AML-193 (cell line): Measurements from ENCODE around the gene AACS.
"Not testable (repeated sequence)": the region's sequence is repeated elsewhere in the genome, so short reads cannot be mapped to it uniquely, and the experiment has no call there.

Experiments used
- DNase-seq, 2 experiments: peaks; one replicate each; lab custom pipeline; 2025; lab: John Stamatoyannopoulos, UW

The AACS gene

GRCh38 chr12:125124320-125124966 is 59.2 kb downstream of the AACS start:
- DNase-seq = no peak

DNA sequence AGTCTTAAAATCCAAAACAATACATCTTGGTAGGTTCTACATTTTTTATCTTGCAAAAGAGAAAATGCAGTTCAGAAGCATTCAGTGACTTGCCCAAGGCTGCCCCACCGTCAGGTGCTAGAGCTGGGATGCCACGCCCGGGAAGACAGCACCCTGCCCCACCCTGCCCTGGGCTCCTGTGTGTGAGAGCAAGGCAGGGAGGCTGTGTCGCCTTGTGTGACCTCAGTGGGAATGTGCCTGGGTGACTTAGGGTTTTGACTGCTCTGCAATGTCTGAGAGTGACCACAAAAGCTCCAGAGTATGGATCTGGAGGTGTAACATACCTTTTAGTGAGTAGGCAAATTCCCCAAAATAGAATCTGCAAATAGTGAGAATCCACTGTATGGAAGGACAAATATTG is 60.0 kb downstream of the AACS start:
- DNase-seq = no peak

GRCh38 chr12:125128439-125129178 is 63.4 kb downstream of the AACS start:
- DNase-seq = no peak

DNA sequence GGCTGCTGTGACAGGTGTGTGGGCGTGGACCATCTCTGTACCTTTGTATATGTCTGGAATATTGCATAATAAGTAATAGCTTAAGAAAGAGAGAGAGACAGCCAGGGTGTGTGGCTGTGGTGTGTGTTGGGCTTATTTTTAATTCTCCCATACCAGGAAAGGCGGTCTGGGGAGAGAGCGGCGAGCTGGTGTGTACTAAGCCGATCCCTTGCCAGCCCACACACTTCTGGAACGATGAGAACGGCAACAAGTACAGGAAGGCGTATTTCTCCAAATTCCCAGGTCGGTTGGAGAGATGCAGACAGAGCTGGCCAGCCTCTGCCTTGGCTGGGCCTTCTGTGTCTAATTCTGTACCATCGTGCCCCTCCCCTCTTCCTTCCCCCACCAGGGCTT is 63.9 kb downstream of the AACS start:
- DNase-seq = no peak

- no peak for DNase-seq
Measured at GRCh38 chr12:125129591-125130255, 64.5 kb downstream of the AACS start.

- no peak for DNase-seq
Measured at GRCh38 chr12:125131958-125132357, 66.7 kb downstream of the AACS start.

DNA sequence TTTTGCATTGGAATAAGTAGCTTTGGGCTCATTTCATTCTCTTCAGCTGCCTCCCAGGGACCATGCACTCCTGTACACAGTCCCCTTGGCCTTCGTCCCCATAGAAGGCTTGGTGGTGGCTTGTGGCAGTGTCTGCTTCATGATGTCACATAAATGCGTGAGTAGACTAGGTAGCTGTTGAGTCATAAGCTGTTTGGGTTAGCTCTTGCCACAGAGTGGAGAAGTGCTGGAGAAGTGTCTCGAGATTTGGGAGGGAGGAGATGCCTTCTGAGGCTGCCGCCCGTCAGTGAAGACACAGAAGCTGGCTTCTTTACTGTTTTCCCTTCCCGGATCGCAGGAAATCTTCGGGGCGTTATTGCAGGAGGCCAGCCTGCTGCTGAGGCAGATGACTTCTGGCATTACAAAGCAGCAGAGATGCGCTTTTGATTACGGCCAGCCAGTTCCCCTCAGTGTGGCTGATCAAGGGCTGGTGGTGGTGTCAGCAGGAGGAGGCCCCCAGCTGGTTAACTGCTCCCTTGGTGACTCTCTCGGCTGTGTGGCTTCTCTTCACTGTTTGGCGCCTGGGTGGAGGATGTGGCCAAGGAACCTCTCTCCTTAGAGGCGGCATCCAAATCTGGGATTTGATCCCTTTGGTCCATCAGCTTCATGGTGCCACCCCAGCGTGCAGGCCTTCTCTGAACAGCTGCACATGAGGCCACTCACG is 67.6 kb downstream of the AACS start:
- DNase-seq = no peak

DNA sequence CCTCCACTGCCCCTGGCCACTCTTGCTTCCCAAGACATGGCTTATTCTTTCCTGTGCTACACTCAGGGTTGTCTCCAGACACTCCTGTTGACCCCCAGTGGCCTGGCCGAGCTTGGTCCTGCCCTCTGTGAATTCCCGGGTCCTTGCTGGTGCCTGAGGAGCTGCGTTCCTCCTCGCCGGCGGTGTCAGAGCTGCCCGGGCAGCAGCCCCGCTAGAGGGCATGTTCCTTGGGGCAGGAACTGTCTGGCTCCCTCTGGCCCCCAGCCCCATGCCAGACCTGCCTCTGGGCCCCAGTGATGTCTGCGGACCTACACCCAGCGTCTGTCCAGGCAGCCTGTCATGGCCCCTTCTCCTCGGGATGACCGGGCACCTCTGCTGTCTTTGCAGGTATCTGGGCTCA is 68.4 kb downstream of the AACS start:
- DNase-seq = no peak

DNA sequence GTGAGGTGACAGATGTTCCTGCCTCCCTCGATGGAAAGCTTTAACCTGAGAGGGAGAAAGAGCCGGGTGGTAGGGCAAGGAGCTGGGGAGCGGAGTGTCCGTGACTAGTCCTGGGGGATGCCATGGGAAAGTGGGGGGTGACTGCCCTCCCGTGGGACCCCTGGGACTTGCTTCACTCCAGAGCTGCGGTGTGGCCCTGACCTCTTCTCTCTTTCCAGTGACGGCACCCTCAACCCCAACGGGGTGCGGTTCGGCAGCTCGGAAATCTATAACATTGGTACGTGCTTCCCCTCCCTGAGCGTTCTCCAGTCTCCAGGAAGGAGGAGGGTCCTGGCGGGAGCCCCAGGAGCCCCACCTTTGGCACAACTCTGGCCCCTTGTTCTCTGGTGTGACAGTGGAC is 69.3 kb downstream of the AACS start:
- no peak for DNase-seq

- no peak for DNase-seq
Measured at GRCh38 chr12:125135906-125136305, 70.7 kb downstream of the AACS start.

GRCh38 chr12:125136702-125137101 is 71.5 kb downstream of the AACS start:
- no peak for DNase-seq

DNA sequence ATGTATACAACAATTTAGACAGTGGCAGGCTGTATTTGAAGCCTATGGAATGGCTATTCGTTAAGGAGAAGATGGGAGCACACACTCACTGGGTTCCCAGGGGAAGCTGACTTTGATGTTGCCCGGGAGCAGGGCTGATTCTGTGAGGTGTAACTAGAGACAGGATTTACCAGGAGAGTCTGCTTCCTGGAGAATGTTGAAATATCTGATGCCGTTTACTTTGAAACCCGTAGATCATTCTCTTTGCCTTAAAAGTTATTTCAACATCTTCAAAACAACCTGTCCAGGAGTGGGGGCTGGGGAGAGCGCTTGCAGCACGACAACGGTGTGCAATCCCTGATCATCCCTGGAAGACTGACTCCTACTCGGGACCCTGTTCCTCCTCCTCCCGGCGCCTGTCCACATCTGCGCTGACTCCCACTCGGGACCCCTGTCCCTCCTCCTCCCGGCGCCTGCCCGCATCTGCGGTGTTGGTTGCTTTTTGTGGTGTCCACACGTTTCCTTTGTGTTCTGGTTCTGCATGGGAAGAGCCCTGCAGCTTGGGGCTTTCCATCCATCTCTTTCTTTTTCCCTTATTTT is 72.6 kb downstream of the AACS start:
- DNase-seq = no peak

DNA sequence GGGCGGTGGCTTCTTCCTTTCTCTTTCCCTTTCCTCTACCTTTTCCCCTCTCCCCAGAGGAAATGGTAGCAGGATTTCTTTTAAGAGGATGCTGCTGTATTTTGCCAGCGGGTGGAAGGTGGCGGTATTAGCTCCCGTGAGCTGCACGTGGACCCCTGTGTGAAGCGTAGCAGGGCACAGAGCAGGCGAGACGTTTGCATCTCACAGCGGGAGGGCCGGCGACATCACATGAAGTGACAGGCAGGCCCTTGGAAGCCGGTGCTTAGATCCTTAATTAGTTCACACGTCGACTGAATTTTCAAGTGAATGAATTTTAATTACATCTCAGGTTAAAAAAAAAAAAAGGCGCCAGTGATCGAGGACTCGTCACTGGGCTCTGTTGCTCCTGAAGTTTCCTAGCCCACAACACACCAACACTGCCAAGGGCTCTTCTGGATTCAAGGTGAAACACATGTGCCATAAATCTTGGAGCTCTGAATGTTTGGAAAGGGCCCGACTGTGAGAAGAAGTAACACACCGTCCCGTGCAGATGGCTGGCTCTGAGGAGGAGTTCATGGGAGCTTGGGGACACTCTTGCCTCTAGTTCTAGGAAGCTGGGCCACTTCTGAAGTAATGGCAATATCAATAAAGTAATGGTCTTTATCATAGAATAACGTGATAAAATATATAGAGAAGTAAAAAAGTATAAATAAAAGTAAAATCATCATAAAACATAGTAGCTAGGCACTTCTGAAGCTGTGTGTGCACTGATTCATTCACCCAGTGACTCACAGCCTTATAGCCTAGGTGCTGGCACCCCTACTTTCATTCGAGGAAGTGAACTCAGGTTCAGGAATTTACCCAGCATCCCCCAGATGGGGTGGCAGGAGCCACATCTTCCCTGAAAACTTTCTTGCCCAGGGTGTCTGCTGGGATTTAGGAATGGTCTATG is 75.3 kb downstream of the AACS start:
- no peak for DNase-seq

DNA sequence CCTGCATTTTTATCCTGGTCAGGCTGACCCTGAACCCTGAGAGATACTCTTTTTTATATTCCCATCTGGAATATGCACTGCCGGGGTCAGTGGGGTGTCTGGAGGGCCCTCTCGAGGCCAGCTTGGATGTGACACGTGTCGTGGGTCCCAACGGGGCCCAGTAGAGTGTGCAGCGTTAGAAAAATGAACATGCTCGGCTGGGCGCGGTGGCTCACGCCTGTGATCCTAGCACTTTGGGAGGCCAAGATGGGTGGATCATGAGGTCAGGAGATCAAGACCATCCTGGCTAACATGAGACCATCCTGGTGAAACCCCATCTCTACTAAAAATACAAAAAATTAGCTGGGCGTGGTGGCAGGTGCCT is 76.0 kb downstream of the AACS start:
- DNase-seq = not testable (repeated sequence)

GRCh38 chr12:125142601-125143000 is 77.4 kb downstream of the AACS start:
- DNase-seq = no peak

DNA sequence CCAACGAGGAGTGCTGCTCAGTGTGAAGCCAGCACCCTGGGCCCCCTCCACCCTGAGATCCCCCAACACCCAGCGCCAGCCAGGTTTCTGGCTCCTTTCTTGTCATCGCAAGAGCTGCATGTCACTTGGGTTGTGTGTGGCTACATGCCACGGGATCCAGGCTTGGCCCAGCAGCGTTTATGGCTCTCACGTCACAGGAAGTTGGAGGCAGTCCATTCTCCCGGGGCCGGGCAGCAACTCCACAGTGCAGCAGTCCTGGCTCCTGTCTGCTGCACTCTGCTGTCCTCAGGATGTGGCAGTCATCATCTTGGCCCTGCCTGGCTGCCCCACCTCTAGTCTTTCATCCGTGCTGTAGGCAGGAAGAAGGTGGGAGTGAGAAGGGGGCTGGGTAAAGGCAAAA is 78.3 kb downstream of the AACS start:
- no peak for DNase-seq

- no peak for DNase-seq
Measured at GRCh38 chr12:125145196-125145595, 80.0 kb downstream of the AACS start.

DNA sequence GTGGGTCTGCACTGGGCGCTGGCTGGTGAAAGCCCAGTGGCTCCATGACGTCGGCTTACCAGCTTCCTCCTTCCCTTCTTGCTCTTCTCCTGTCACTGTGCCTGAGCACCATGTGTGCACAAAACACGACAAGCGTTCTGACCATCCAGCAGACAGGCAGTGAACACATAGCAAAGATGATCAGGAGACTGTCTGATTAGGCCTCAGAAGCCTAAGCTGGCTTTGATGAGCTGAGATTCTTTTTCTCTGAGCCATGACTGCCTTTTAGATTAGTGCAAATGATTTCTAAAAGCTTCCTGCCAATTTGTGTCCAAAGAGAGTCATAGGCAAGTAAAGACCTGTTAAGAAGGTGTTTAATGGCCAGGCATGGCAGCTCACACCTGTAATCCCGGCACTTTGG is 83.1 kb downstream of the AACS start:
- DNase-seq = no peak

GRCh38 chr12:125149160-125150108 is 84.2 kb downstream of the AACS start:
- no peak for DNase-seq

- no peak for DNase-seq
Measured at GRCh38 chr12:125151284-125151683, 86.0 kb downstream of the AACS start.
